Stimulated activated CD8-positive, alpha-beta memory T cell treated with anti-CD3 and anti-CD28 coated beads, Interleukin-4, amount 100 ng/mL, for 4 hours (primary cell): ENCODE data around the gene SLIT3.

ENCODE experiments used
- DNase-seq, 2 donors: peaks; one replicate each; pipeline ENCODE4 v3.0.0-alpha.2; 2020; ENCODE audit warnings: low read depth in 2 of 2, low spot score in 1 of 2

SLIT3 gene

DNA sequence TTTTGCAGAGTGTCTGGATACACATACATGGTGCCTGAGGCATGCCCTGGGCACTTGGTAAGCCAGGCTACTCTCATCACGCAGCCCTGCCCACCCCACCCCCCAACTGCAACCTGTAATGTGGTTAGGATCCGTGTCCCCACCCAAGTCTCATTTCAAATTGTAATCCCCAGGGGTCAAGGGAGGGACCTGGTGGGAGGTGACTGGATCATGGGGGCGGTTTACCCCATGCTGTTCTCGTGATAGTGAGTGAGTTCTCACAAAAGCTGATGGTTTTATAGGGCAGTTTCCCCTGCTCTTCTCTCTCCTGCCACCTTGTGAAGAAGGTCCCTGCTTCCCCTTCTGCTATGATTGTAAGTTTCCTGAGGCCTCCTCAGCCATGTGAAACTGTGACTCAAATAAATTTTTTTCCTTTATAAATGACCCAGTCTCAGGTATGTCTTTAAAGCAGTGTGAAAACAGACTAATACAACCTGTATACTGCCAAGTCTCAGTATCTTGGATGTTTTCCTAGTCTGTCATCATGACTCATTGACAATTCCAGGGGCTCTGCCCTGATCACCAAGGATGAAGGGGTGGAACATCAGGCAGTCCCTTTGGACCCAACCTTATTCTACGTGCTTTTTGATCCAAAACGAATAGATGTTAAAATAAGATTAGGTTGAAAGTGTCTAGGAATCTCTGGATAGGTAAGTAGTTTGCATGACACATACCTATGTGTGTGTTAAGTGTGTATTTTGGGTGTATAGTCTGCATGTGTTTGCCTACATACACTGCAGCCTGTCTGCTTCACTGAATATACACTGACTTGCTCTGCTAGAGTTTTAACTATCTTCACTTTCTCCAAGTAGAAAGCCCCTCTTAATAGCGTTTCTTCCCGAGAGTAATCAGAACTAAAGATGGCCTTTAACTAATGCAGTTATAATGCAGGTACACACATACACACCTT is 293.8 kb downstream of the SLIT3 start:
- DNase-seq: no peak

DNA sequence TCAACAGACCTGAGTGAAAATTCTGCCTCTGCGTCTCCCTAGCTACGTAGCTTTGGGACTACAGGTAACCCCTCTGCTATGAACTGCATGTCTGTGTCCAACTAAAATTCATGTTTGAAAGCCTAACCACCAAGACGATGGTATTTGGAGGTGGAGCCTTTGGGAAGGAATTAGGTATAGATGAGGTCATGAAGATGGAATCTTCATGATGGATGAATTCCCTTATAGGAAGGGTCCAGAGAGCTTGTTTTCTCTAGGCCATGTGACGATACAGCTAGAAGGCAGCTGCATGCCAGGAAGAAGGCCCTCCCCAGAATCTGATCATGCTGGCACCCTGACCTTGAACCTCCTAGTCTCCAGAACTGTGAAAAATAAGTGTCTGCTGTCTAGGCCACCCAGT is 296.4 kb downstream of the SLIT3 start:
- no peak for DNase-seq

DNA sequence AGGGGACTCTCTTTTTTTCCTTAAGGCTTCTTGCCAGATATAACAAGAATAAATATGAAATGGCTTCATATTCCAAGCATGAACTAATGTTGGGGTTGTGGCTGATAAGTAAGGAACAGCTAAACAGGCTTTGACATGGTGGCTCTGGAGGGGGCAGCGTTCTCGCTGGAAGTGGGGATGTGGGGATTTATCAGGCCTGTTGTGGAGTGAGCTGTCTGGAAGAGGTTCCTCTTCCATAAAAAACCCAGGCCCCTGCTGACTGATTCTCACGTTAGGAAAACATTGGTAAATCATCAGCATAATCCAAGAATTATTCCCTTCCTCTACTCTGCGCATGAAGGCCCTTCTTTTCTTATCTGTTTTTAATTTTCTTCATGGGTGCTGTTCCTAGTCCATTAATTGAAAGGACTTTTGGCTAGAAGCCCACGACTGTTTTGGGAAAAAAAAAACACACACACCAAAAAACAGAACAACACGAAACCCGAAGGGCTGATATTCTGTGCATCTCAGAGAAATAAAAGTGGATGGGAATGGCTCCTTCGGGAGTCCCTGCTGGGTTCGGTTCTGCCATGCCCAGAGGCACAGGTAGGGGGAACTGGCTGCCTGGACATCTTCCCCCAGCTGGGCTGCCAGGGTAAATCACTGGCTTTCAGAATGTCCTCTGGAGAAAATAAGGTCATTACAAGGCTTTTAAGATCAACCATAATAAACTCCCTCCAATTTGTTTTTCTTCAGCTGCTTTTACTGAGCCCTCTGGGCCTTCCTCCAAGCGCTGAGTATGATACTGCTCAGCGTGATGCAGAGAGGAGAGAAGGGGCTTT is 297.0 kb downstream of the SLIT3 start:
- DNase-seq: no peak

DNA sequence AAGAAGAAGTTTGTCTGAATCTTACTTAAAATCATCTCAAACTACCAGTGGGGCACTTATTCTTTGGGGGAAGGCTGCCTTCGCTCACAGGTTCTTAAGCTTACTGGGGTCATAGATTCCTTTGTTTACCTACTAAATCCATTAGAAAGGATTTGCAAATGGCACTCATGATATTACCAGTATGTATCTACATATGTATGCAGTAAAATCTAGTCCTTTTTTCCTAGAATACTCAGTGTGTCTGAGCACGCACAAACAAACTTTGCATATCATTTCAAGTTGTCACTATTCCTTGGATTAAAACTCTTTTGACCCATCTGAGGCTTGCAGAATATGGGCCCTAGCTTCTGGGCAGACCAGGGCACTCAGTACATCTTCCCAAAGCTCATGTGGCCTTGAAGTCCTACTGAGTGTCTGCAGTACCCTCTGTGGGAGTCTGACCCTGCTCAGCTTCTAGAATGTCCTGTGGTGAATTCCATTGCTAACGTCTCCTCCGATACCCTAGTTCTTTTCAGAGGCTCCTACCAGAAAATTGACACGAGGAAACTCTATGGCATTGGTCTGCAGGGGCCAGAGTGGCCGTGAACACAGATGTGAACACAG is 297.9 kb downstream of the SLIT3 start:
- no peak for DNase-seq

DNA sequence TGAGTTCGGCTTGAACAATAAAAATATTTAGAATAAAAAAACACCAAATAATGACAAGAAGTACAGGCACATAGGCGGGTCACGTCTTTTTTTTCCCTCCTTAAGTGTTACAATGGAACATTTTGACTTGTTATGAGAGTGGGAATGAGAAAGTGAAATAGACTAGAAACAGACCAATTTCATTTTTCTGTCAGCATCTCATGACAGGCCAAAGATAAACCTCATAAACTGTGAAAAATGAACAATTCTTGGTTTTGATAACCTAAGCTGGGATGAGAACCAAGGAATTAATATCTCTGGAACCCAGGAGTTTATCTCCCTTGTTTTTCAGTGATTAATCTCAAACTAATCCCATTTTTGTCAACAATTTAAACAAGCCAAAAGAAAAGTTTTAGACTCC is 299.5 kb downstream of the SLIT3 start:
- no peak for DNase-seq

DNA sequence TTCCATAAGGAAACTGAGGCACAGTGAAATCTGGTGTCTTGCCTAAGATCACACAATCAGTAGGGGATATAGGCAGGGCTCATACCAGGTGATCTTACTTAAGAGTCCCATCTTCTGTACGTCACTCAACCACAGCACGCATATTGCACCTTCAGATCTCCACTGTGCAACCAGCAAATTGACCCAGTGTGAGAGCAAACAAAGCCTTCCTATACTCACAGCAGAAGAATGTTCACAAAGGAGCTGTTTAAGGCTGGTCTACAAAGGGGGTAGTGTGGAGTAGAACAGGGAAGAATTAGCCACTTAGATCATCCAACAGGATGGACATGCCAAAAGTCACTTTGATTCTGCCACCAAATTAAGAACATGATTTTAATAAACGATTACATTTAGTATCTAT is 305.9 kb downstream of the SLIT3 start:
- DNase-seq: no peak

DNA sequence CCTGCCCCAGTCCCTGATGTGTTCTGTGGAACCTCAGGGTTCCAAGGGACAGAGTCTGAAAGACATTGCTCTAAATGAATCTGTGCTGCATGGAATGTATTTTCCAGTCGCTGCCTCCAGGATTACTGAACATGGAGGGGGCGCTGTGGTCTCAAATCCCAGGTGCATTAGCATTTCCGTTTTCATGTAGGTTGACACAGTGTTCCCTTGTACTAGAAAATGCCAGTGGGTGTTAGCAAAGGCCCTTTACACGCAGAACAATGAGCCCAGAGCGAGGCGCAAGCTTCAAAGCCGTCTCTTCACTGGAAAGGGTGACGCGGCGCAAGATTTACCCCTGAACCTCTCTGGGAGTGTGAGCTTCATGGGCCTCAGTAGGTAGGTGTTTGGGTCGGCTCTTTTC is 308.3 kb downstream of the SLIT3 start:
- DNase-seq: no peak

DNA sequence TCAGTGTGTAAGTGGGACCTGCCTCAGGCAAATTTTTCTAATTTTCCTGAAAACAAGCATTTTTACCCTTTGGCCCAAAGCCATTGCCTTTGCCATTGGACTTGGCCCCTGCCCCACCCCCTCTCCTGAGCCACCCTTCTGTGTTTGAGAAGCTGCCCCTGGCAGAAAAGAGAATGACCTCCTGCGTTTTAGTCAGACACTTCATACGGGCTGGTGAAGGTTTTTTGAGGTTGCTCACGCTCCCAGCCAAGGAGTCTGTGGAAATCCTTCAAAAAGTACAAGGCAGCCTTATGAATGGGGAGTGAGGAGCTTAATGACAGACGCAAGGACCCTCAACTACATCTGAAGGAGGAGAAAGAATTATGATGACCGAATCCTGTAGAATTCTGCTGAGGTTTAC is 308.9 kb downstream of the SLIT3 start:
- no peak for DNase-seq

DNA sequence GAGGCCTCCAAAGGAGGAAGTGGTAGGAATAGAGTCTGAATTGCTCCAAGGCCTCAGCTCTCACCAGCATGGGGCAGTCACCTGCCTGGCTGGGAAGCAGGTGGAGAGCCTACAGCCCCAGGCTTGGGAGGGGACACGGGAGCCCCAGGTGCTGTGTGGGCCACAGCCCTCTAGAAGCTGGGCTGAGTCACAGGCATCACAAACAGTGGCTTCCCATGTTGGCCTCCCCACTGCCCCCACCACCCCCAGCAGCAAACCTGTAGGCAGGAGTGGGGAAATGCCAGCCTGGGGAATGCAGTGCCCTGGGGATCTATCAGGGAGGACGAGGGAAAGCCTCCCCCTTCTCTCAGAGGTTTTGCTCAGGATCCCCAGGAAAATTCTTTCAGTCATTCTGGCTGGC is 309.6 kb downstream of the SLIT3 start:
- no peak for DNase-seq

DNA sequence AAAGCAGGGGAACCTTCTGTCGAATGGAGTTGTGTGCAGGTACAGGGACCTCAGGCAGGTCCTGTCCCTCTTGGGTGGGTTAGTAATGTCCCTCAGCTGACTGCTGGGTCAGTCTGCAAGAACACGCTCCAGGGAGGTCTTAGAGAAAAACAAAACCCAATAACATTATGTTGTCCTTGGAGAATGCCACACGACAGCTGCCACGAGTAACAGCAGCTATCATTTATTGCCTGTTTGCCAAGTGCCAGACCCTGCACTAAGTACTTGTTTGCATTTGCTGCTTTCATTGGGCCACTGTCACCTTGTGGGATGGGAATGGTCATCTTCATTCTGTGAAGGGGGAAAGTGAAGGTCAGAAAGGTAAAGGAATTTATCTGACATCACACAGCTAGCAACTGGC is 310.3 kb downstream of the SLIT3 start:
- no peak for DNase-seq

DNA sequence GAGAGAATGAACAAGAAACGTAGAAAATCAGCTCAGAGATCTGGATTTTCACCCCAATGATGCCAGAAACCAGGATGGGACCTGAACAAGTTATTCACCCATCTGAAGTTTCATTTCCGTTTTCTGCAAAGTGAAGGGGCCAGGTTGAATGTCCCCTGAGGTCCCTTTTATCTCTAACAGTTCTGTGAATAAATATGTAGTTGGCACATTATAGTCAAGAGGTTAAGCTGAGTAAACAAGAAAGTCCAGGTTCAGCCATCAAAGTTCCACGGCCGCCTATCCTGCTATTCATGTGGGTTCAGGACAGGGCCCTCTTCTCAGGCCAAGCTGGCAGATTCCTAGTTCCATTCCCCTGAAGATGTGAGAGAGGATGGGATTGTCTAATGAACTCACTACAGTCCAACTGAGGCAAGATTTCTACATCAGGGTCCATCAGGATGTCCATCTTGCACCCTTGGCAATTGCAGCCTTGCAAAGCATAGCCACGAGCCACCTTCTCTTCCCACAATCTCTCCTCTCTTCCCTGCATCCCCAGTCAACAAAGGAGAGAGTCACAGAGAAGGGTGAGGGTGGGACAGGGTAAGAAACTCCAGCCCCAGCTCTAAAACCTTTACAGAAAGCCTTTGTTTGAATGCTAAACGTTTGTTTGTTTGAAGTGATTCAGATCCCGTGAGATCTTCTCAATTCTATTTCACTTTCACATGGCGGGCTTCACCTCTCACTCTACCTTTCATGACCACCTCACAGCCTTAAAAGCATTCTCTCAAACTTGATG is 311.0 kb downstream of the SLIT3 start:
- no peak for DNase-seq

DNA sequence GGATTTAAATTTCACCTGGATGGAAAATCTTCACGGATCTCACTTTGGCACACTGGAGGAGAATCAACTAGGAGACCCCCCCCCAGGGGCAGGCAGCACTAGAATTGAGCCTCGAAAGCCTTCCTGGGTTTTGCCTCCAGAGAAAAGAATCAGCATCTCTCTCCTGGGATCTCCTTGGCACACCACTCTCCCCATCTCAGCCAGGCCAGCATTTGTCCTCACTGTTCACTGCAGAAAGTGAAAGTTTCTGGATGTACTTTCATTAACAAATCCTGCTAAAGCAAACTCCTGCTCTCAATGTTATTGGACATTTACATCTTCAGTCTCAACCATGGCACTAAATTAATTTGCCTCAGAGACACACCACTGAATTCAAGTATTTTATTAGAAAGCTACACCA is 312.2 kb downstream of the SLIT3 start:
- no peak for DNase-seq

DNA sequence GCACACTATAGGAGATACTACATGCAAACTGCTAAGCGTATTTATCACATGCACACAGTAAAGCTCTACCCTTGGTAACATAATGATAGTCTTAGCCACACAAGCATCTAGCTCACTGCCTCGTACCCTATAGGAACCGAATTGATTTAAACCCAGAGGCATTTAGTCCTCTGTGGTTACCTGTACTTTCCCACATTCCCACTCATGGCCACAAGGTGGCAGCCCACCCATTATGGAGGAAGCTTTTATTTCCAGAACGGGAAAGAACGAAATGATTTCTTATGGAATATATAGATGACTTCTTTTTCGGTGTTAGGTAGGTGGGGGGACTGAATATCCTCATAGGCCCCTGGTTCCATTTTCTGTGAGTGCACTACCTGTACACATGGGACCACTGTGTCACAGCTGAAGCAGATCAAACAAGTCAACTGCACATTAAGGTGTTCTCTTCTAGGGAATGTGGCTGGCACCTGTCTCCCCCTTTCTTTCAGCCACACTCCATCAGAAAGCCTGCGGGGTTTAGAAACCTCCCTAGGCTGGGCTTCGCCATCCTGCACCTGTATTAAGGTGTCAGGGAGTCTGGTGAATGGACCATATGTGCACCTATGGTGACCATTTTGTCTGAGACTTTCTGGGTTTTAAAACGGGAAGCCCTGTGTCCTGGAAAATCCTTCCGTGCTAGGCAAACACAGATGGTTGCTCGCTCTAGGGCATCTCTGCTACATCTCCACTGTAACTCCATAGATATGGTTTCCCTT is 313.2 kb downstream of the SLIT3 start:
- DNase-seq: peak in 1 of 2 donors; percentile 19

DNA sequence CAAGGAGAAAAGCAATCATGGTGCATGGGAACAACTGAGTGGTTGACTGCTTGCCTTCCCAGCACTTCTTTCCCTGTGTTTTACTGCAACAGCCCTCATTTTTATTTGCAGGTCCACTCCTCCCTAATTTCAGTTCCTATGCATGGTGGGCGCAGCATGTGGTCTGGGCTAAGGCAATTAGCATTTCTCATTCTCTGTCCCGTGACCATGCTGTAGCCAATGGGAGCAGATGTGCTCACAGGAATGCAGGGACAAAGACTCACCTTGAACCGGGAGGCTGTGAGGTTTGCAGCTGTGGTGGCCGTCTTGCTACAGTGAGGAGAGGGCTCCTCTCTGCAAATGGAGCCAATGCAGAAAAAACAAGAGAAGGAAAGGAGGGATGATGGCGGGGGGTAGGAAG is 315.5 kb downstream of the SLIT3 start:
- no peak for DNase-seq

DNA sequence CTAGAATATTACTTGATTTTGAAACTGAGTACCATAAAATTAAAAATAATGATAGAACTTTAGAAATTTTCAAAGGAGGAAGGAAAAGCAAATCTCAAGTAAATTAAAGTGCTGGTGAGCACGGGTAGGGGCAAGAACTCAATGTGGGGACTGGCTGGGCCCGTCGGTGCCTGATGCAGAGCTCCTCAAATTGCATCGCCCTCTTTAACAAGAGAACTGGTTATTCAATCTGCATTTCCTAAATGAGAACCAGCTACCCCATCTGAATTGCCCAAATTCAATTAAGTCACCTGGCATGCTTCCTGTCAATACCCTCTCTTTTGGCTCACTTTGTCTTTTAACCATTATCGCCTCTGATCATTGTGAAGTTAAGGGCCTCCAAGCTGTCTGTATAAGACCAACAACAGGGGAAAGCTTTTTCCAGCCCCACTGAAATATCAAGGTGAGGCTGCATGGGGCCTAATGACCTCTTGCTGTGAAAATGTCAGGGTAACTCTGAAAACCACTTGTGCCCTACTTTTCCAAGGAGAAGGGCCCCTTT is 316.7 kb downstream of the SLIT3 start:
- no peak for DNase-seq

DNA sequence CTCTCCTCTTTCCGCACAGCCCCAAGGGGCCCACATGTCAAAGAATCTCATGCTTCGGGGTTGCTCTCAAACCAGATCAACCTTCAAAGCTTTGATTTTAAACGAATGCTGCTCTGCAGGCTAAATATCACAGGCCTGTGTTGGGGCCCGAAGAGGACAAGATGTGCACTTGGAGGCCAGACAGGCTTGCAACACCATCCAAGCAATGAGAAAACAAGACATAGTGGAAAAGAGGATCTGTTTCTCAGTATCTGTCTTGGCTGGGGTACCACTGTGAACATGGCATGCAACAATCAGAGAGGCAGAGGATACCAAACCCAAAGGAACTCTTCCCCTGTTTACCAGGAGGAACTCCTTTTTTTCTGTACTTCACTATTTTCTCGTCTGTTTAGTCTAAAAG is 321.8 kb downstream of the SLIT3 start:
- no peak for DNase-seq

DNA sequence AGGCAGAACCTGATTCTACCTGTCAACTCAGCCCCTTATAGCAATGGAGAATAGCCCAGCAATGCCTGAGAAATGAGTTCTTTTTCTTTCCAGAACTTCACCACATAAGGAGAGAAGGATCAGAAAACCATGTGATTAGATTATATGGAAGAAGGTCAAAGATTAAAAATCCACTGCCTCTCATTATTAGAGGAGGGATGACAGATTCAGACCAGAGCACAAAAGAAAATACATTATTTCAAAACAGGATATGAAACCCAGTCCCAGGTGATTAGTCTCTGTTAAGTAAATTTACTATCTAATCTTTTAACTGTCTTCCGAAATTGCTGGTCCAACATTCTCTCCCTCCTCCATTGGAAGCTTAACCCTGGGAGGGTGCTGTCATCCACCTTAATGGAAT is 322.4 kb downstream of the SLIT3 start:
- DNase-seq: no peak

DNA sequence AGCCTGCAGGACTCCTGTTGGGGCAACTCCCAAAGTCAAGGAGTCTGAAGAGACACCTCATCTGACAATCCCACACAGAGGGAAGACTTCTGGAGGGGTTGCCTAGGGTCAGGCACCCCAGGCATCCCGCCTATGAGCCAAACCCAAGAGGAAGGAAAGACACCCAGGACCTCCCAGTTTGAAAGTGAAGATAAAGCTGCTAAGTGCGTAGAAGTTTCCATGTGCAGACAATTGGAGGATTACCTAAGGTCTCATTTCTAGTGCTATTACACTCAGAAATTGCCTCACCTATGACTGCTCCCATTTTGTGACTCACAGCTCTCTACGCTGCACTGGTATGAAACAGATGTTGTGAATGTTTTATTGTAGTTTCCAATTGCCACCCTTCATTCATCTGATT is 322.9 kb downstream of the SLIT3 start:
- DNase-seq: no peak

DNA sequence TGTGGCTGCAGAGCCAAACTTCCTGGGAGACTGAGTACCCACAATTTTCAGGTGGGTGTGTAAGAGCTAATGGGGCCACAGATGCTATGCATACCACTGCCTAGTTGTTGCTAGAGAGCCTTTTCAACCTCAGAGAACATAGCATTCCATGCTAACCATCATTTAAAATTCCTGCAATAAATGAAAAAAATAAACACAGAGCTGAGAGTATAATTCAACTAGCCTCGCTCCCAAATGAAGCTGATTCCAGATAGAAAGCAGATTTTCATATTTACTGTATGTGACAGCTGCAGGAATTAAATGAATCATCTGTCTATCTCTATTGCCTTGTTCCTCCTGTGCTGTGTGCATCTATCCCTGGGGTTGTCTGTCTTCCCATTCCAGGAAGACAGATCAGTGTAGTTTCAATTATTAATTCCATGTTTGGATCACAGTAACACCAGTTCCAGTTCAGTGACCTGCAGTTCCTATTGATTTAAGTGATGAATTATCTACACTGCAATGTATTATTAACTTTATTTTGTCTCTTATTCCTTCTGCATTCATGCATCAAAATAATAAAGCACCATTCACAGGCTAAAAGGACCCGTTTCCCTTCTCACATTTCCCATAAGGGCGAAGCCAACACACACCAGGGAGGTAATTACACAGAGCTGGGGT is 324.5 kb downstream of the SLIT3 start:
- no peak for DNase-seq

DNA sequence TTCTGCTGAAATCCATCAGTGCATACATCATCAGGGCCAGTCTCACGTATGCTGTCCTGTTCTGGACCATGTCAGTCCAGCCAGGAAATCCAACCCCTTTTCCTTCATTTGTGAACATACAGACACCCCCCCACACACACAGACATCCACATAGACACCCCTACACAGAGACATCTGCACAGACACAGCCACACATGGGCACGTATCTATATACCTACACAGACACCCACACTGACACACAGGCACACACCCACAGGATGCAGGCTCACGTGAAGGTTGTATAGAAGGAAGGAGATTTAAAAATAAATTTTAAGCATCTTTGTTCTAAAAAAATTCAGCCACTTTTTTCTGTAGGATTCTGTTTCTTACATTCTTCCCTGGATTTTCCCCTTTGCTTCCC is 325.6 kb downstream of the SLIT3 start:
- DNase-seq: no peak
